Muscle of leg (tissue), 11 donors: ENCODE measurements around the gene GPHA2. TPM values are rescaled to one million over a fixed set of nuclear protein-coding genes. Genes with fewer than 3 reads are reported as not detected.

Experiments used
- DNase-seq: peaks from one replicate; pipeline ENCODE4 v3.0.0; 2013
- H3K27ac ChIP-seq: one replicate; pipeline ENCODE4 v1.5.1; 2013; ENCODE audit warnings: mild to moderate bottlenecking, low read length, control low read depth
- H3K27me3 ChIP-seq: one replicate; pipeline ENCODE4 v1.6.1; 2013; ENCODE audit warnings: low read length; ENCODE audit not compliant: control insufficient read depth, insufficient read depth
- H3K36me3 ChIP-seq: one replicate; pipeline ENCODE4 v1.6.1; 2013; ENCODE audit warnings: low read length; ENCODE audit not compliant: control insufficient read depth, insufficient read depth
- H3K4me1 ChIP-seq: one replicate; pipeline ENCODE4 v1.6.1; 2013; ENCODE audit warnings: low read length; ENCODE audit not compliant: control insufficient read depth, insufficient read depth
- H3K4me3 ChIP-seq: one replicate; pipeline ENCODE4 v1.5.1; 2013; ENCODE audit warnings: low read length, control low read depth
- H3K9me3 ChIP-seq: replicated peaks from 2 replicates; pipeline ENCODE4 v1.6.1; 2013; ENCODE audit warnings: low read depth, low read length; ENCODE audit not compliant: control insufficient read depth
- WGBS: methylation state at CpG from one replicate; pipeline ENCODE4 v1.1.5; 2013; ENCODE audit warnings: missing lambda C conversion rate; ENCODE audit not compliant: insufficient coverage; 5-methylcytosine and 5-hydroxymethylcytosine counted together
- polyA plus RNA-seq, 8 donors: library from polyadenylated mRNA; unstranded; fragments of 120-200 nt; gene quantifications; one replicate each; pipeline versions ENCODE4 v1.2.1 to v1.2.3, GENCODE V29; 2013; ENCODE audit warnings: inconsistent platforms in 1 of 8, low replicate concordance in 1 of 8; ENCODE audit not compliant: insufficient read length in 8 of 8, insufficient read depth in 1 of 8
- total RNA-seq: library from RNA; stranded (reverse); fragments of 120-200 nt; gene quantifications from one replicate; pipeline ENCODE4 v1.2.4, GENCODE V29; 2013

GPHA2 gene
- total and polyA plus RNA-seq, 9 donors, result 0.15 to 0.53 (median 0.24) TPM; not detected in 5

- Histone ChIP-seq H3K9me3 (no peaks in the 10 kb centered on the region), H3K27me3 (no peaks in the 10 kb centered on the region), H3K4me3 (no peak overlapping the region), H3K4me1 (peaks cover 52% of the 10 kb centered on the region), H3K27ac (peak overlapping the region; percentile 32), H3K36me3 (peaks cover 3% of the 10 kb centered on the region)
- no peak for DNase-seq
- WGBS, result 40% methylated on average over 1 of the region's 2 CpGs
Observed at GRCh38 chr11:64920124-64920523, 15.6 kb downstream of the GPHA2 start.

GRCh38 chr11:64919627-64920026 is 16.1 kb downstream of the GPHA2 start:
- peak; percentile 49 for DNase-seq

GRCh38 chr11:64918017-64918416 is 17.7 kb downstream of the GPHA2 start:
- H3K36me3 ChIP-seq, result peaks cover 20% of the 10 kb centered on the region
- no peaks in the 10 kb centered on the region for H3K27me3 ChIP-seq
- H3K4me3 ChIP-seq, result peak overlapping the region; percentile 60
- H3K4me1 ChIP-seq, result peaks cover 38% of the 10 kb centered on the region
- H3K27ac ChIP-seq, result peak overlapping the region; percentile 95
- H3K9me3 ChIP-seq, result no peaks in the 10 kb centered on the region
- WGBS, result 0% methylated on average over 1 of the region's 4 CpGs
- peak; percentile 45 for DNase-seq

More at GRCh38 chr11:64919627-64920026, 16.1 kb downstream of the GPHA2 start:
- no peak overlapping the region for H3K4me3 ChIP-seq
- H3K27ac ChIP-seq, result peak overlapping the region; percentile 32
- H3K4me1 ChIP-seq, result peaks cover 49% of the 10 kb centered on the region
- H3K27me3 ChIP-seq, result no peaks in the 10 kb centered on the region
- H3K9me3 ChIP-seq, result no peaks in the 10 kb centered on the region
- no CpG with 5 or more reads among the region's 8 CpGs for WGBS
- H3K36me3 ChIP-seq, result peaks cover 4% of the 10 kb centered on the region

- Histone ChIP-seq H3K4me3 (peak overlapping the region; percentile 60), H3K27me3 (no peaks in the 10 kb centered on the region), H3K36me3 (peaks cover 24% of the 10 kb centered on the region), H3K4me1 (peaks cover 38% of the 10 kb centered on the region), H3K9me3 (no peaks in the 10 kb centered on the region), H3K27ac (peak overlapping the region; percentile 95)
- DNase-seq, result no peak
- 0% methylated on average over 1 of the region's 6 CpGs for WGBS
Observed at GRCh38 chr11:64917663-64917995, 18.1 kb downstream of the GPHA2 start.

GRCh38 chr11:64916775-64917662 is 18.7 kb downstream of the GPHA2 start, which contains the start of gene ATG2A:
TSS of gene ATG2A (minus strand) at chr11:64917209. CDS start at chr11:64917135, 74 bp downstream.
- H3K27me3 ChIP-seq, result no peaks in the 10 kb centered on the region
- H3K9me3 ChIP-seq, result no peaks in the 10 kb centered on the region
- H3K4me3 ChIP-seq, result peak within 1 kb of the TSS; percentile 89
- 0% methylated on average over 46 of the region's 57 CpGs for WGBS
- peaks cover 38% of the 10 kb centered on the region for H3K4me1 ChIP-seq
- H3K36me3 ChIP-seq, result peaks cover 28% of the 10 kb centered on the region
- peak within 1 kb of the TSS; percentile 95 for H3K27ac ChIP-seq
- peak; percentile 100 for DNase-seq

GRCh38 chr11:64916040-64916774 is 19.5 kb downstream of the GPHA2 start:
- Histone ChIP-seq H3K27ac (peak overlapping the region; percentile 78), H3K27me3 (no peaks in the 10 kb centered on the region), H3K4me3 (peak overlapping the region; percentile 89), H3K4me1 (peaks cover 38% of the 10 kb centered on the region), H3K9me3 (no peaks in the 10 kb centered on the region), H3K36me3 (peaks cover 36% of the 10 kb centered on the region)
- 4% methylated on average over 20 of the region's 23 CpGs for WGBS
- peak; percentile 55 for DNase-seq

GRCh38 chr11:64915376-64915887 is 20.3 kb downstream of the GPHA2 start:
- WGBS, result 52% methylated on average over 2 of the region's 7 CpGs
- Histone ChIP-seq H3K27me3 (no peaks in the 10 kb centered on the region), H3K4me1 (peaks cover 38% of the 10 kb centered on the region), H3K9me3 (no peaks in the 10 kb centered on the region), H3K36me3 (peaks cover 44% of the 10 kb centered on the region), H3K4me3 (no peak overlapping the region), H3K27ac (no peak overlapping the region)
- no peak for DNase-seq

GRCh38 chr11:64914123-64914522 is 21.6 kb downstream of the GPHA2 start:
- Histone ChIP-seq H3K27me3 (no peaks in the 10 kb centered on the region), H3K36me3 (peaks cover 56% of the 10 kb centered on the region), H3K4me3 (no peak overlapping the region), H3K4me1 (peaks cover 27% of the 10 kb centered on the region), H3K27ac (no peak overlapping the region), H3K9me3 (no peaks in the 10 kb centered on the region)
- 92% methylated on average over 17 of the region's 17 CpGs for WGBS
- no peak for DNase-seq

GRCh38 chr11:64913171-64913727 is 22.4 kb downstream of the GPHA2 start:
- 91% methylated on average over 18 of the region's 18 CpGs for WGBS

GRCh38 chr11:64911689-64912088 is 24.0 kb downstream of the GPHA2 start:
- H3K4me3 ChIP-seq, result no peak overlapping the region
- H3K9me3 ChIP-seq, result no peaks in the 10 kb centered on the region
- H3K27me3 ChIP-seq, result no peaks in the 10 kb centered on the region
- H3K27ac ChIP-seq, result no peak overlapping the region
- peaks cover 14% of the 10 kb centered on the region for H3K4me1 ChIP-seq
- WGBS, result 83% methylated on average over 5 of the region's 9 CpGs
- peaks cover 76% of the 10 kb centered on the region for H3K36me3 ChIP-seq
- no peak for DNase-seq

More at GRCh38 chr11:64913171-64913727, 22.4 kb downstream of the GPHA2 start:
- no peaks in the 10 kb centered on the region for H3K27me3 ChIP-seq
- H3K9me3 ChIP-seq, result no peaks in the 10 kb centered on the region
- no peak for DNase-seq
- H3K4me3 ChIP-seq, result no peak overlapping the region
- H3K4me1 ChIP-seq, result peaks cover 20% of the 10 kb centered on the region
- peaks cover 63% of the 10 kb centered on the region for H3K36me3 ChIP-seq
- no peak overlapping the region for H3K27ac ChIP-seq
